Measurements from ENCODE around the gene GPR4. TPM values are rescaled to one million over a fixed set of nuclear protein-coding genes. Genes with fewer than 3 reads are reported as not detected.

Gene GPR4
- total RNA-seq, 2 donors from 2014 or later = 0.59 to 1.5 TPM

GRCh38 chr19:45569619-45570421 lies 32.2 kb downstream of the GPR4 start:
- peak; percentile 84 for ATAC-seq
- DNase-seq = peak; percentile 60 to 78
- intact Hi-C loops (cut with DNase I, micrococcal nuclease) = loop anchor here in 1 of 2 donors (10.0 kb wide), 1 partner anchor 45 kb away; no protein-coding TSS in a partner anchor

DNA sequence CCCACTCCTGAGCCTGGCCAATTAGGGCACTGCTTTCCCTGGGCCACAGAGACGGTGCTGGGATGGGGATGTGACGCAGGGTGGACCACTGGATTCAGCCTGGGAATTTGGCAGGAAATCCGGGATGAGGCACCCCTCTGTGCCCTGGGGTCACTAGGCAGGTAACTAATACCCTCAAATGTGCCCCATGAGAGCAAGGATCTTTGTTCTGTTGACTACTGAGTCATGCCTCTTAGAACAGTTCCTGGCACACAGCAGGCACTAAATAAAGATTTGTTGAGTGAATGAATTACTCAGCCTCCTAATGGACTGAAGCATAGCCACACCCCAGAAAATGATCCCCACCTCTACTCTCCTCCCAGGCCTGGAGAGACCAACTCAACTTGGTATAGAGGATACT lies 33.3 kb downstream of the GPR4 start:
- peak; percentile 79 for ATAC-seq
- intact Hi-C loops (cut with DNase I, micrococcal nuclease) = no loop called here
- DNase-seq = no peak

DNA sequence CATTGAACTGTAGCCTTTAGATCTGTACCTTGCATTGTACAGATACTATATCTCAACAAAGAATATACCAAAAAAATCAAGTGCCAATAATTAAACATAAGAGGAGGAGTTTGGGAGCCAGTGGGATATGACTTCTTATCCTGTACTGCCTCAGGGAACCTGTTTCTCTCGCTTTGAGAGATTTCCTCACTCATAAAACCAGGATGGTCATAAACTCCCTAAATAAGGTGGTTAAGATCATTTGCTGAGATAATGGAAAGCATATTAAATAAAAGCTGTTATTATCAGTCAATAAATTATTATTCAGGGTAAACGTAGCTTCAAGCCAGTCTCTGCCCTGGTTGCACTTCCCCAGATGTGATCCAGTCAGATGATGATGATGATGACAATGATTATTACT lies 34.4 kb downstream of the GPR4 start:
- intact Hi-C loops (cut with DNase I, micrococcal nuclease) = no loop called here
- ATAC-seq (peak; percentile 49), DNase-seq (no peak)

- DNase-seq (no peak), ATAC-seq (no peak)
- intact Hi-C loops (cut with DNase I, micrococcal nuclease) = no loop called here
These were observed 37.8 kb downstream of the GPR4 start for GRCh38 chr19:45564131-45564780.

DNA sequence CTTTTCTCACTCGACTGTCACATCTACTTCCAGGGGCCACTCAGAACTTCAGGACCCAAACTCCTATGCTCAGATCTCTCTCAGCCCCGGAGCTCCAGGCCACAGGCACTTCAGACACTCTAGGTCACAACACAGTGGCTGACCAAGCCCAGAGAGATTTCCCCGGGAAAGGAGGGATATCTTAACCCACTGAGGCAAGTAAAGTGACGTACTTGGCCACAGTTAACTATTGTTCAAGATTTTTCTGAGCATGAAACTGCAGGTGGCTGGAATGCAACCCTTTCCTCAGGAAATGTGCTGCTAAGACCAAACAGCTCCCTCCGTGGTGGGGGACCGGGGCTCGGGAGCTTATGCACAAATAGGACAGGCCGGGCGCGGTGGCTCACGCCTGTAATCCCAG lies 41.3 kb downstream of the GPR4 start:
- DNase-seq (no peak), ATAC-seq (no peak)
- intact Hi-C loops (cut with DNase I, micrococcal nuclease) = no loop called here

DNA sequence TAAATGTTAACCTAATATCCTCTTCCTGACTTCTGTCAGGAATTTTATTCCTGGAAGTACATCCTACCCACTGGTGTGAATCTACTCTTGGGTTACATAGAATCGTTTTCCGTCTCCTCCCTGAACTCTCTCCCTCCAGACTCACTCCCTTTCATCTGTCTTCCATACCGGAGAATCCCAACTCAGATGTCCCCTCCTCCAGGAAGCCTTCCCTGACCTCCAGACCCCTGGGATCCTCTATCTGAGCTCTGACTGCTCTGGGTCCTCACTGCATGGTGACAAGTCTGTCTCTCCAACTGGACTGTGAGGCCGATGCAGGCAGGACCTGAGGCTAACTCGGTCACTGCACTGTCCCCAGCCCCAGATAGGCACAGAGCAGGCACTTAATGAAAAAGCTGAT lies 42.0 kb downstream of the GPR4 start:
- ATAC-seq (no peak), DNase-seq (no peak)
- intact Hi-C loops (cut with DNase I, micrococcal nuclease) = no loop called here

DNA sequence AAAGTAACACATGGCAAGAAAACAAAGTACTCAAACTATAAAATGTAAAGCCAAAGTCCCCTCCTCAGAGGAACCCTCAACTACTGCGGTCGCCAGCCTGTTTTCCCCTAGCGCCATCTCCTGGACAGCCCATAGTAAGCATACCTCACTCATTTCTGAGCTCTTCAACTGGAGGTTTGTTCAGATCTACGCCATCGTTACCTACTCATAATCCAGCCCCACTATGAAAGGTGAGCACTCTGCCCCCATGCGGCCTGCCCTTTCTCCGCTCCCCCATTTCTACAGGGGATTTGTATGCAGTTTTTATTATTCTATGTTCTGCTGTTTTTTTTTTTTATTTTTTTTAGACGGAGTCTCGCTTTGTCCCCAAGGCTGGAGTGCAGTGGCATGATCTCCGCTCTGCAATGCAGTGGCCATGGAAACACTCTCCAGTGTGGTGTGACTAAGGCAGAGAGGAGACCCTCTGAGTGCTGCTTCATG lies 43.6 kb downstream of the GPR4 start:
- intact Hi-C loops (cut with DNase I, micrococcal nuclease) = no loop called here
- ATAC-seq = peak; percentile 67
- DNase-seq = peak; percentile 56 to 66

- ATAC-seq = no peak
- no peak for DNase-seq
- intact Hi-C loops (cut with DNase I, micrococcal nuclease) = no loop called here
These were observed 45.2 kb downstream of the GPR4 start for GRCh38 chr19:45556835-45557234.

DNA sequence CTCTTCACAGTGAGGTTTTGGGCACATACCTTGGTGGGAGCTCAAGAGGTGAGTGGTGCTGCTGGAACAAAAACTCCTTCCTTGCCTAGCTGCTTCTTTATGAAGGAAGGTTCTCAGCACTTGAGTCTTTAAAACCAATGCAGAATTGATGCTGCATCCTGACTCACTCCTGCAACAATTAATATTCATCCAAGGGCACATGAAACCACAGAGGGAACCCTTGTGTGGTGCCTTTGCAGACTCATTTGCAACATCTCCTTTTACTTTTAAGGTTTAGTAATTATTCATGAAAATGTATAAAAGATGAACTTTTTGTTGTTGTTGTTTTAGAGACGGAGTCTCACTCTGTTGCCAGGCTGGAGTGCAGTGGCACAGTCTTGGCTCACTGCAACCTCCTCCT lies 47.5 kb downstream of the GPR4 start:
- ATAC-seq = no peak
- DNase-seq = no peak
- intact Hi-C loops (cut with DNase I, micrococcal nuclease) = no loop called here

DNA sequence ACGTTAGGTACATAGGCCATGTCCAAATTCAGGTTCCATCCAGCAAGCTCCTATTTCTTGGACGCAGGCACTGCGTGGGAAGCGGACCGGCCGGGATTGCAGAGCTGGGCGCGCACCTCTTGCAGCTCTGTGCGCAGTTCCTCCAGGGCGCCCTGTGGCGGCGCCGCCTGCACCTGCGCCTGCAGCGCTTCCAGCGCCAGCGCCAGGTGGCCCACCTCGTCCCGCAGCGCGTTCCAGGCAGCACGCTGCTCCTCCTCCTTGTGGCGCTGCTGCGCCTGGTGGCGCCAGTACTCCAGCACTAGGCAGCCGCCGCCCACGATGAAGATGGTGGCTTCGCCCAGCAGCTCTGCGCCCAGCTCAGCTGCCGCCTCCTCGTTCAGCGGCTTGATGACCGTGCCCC lies 48.5 kb downstream of the GPR4 start:
- intact Hi-C loops (cut with DNase I, micrococcal nuclease) = no loop called here
- ATAC-seq (peak; percentile 93), DNase-seq (peak; percentile 71 to 81)

DNA sequence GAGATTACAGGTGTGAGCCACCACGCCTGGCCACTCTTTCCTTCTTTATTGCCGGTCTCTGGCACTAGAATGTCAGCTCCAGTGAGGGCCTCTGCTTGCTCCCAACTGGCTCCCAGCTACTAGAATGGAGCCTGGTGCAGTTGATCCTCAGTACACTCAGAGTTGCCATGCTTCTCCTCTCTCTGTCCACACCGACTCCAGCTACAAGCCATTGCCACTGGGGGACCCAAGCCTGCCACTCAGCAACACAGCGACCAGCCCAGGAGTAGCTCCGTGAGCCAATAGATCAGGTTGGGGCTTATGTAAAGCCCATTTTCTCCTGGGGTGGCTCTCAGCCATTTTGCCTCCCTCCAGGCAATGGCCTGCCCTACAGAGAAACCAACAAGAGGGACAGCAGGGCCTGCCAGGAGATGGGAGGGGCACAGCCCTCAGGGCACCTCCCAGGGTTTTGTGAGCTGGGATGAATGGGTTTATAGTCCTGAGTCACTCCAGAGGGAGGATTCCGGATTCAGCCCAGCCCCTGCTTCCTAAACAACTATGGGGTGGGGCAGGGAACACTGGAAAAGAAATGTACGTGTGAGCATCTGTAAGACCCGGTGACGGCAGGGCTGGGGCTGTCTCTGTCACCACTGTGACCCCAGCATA lies 53.9 kb downstream of the GPR4 start:
- DNase-seq (peak; percentile 73 to 86), ATAC-seq (peak; percentile 98)
- intact Hi-C loops (cut with DNase I, micrococcal nuclease) = no loop called here

DNA sequence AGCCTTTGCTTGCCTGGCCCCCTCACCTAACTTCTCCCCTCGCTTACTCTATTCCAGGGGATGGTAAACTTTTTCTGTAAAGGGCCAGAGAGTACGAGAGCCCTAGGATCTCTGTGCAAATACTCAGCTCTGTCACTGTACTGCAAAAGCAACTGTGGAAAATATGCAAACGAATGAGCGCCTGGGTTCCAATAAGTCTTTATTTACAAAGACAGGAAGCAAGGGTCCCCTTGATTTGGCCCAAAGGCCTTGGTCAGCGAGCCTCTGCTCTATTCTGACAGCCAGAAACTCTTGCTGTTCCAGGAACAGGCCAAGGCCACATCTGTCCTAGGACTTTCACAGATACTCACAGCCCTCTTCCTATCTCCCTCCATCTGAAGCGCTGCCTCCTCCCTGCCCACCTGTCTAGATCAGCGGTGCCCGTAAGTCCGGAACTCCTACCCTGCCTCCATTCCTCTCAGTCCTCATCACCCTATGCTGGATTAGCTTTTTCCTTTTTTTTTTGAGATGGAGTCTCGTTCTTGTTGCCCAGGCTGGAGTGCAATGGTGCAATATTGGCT lies 54.7 kb downstream of the GPR4 start:
- ATAC-seq (no peak), DNase-seq (no peak)
- intact Hi-C loops (cut with DNase I, micrococcal nuclease) = no loop called here

DNA sequence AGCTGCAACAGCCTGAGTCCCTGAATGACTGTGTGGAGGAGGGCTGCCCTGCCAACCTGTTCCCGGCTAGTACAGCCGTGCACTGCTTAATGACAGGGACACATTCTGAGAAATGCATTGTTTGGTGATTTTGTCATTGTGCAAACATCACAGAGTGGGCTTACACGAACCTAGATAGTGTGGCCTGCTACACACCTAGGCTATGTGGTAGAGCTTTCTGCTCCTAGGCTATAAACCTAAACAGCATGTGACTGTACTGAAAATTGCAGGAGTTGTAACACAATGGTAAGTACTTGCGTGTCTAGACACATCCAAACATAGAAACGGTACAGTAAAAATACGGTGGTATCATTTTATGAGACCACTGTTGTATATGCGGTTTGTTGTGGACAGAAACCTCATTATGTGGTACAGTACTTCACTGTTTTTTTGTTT lies 59.8 kb downstream of the GPR4 start:
- DNase-seq (no peak), ATAC-seq (peak; percentile 25)
- intact Hi-C loops (cut with DNase I, micrococcal nuclease) = no loop called here

Small RNA genes within 50 kb of the gene (microRNA-seq; reads per million reads assigned to microRNA genes)
- 105 to 192 reads per million in 2 donors for gene MIR330

Other genes starting within 250 kb of the GPR4 start
- gene ERCC2, start 231.6 kb downstream of the GPR4 start, total RNA-seq = 10 to 100 TPM in 1 of 2 donors, 1 to 10 TPM in 1; 8.7 to 13.4 TPM
- 10 to 100 TPM; 34.1 to 35.0 TPM for gene PPP1R13L, start 197.1 kb downstream of the GPR4 start, total RNA-seq
- gene POLR1G, start 195.6 kb downstream of the GPR4 start, total RNA-seq = 1 to 10 TPM; 3.0 to 3.2 TPM
- gene ERCC1, start 178.3 kb downstream of the GPR4 start, total RNA-seq = 10 to 100 TPM; 37.1 to 43.6 TPM
- 10 to 100 TPM in 1 of 2 donors, 1 to 10 TPM in 1; 4.4 to 46.0 TPM for gene FOSB, start 134.2 kb downstream of the GPR4 start, total RNA-seq
- gene RTN2, start 105.2 kb downstream of the GPR4 start, total RNA-seq = 1 to 10 TPM; 3.4 to 6.1 TPM
- gene PPM1N, start 103.8 kb downstream of the GPR4 start, total RNA-seq = 1 to 10 TPM in 1 of 2 donors, under 1 TPM in 1; 0.37 to 1.6 TPM
- gene VASP, start 94.7 kb downstream of the GPR4 start, total RNA-seq = 100 to 1,000 TPM; 218 to 260 TPM
- 10 to 100 TPM; 12.9 to 14.0 TPM for gene OPA3, start 17.4 kb downstream of the GPR4 start, total RNA-seq
- gene EML2, start 37.2 kb upstream of the GPR4 start, total RNA-seq = 100 to 1,000 TPM; 105 TPM
- 10 to 100 TPM; 21.2 to 22.6 TPM for gene GIPR, start 66.0 kb upstream of the GPR4 start, total RNA-seq
- 100 to 1,000 TPM; 205 to 223 TPM for gene SNRPD2, start 89.7 kb upstream of the GPR4 start, total RNA-seq
- 10 to 100 TPM in 1 of 2 donors, 1 to 10 TPM in 1; 10.0 to 10.3 TPM for gene QPCTL, start 90.5 kb upstream of the GPR4 start, total RNA-seq
- gene FBXO46, start 128.7 kb upstream of the GPR4 start, total RNA-seq = 10 to 100 TPM; 27.3 to 28.0 TPM
- gene MEIOSIN, start 131.2 kb upstream of the GPR4 start, total RNA-seq = not detected
- gene SIX5, start 167.0 kb upstream of the GPR4 start, total RNA-seq = 10 to 100 TPM in 1 of 2 donors, 1 to 10 TPM in 1; 9.2 to 12.6 TPM
- gene DMPK, start 180.3 kb upstream of the GPR4 start, total RNA-seq = 10 to 100 TPM; 28.4 to 38.2 TPM
- gene DMWD, start 190.6 kb upstream of the GPR4 start, total RNA-seq = 10 to 100 TPM; 29.7 to 38.7 TPM
- gene RSPH6A, start 213.1 kb upstream of the GPR4 start, total RNA-seq = under 1 TPM; 0.14 to 0.27 TPM

Data from left colon (tissue), 2 donors.